ENCODE results near the gene IFRD2.

Gene IFRD2

DNA sequence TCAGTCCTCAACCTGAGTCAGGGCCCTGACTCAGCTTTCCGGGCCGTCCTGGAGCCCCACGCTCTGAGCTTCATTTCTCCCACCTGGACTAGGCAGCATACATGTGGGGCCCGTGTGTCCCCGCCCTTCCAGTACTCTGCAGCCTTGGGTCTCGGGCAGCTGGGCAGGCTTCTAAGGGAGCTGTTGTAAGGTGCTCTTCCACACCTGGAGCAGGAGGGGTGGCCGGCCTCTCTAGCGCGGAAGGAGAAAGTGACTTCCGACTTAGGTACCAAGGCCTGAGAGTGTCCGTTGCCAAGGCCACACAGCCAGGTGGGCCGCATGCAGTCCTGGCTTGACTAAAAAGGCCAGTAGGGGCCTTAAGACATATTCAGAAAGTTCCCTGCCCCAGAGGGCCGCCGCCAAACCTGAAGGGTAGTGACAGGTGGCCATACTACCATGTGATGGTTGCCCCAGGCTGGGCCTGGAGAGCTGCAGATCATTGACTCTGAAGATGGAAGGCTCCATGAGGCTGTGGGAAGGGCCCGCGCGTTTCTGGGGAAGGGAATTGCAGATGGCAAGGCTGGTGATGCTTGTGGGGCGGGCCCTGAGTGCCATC, 32.7 kb downstream of the IFRD2 start:
- DNase-seq (ENCODE audit: low spot score) = no peak
- in situ Hi-C loops (cut with MboI; ENCODE audit: low sequenced_read_pairs, unreplicated experiment) = no loop called here
- no peak for TF ChIP-seq CTCF (IDR thresholded peaks at IDR 0.05; ENCODE audit: borderline replicate concordance, control extremely low read depth, extremely low read depth, insufficient read depth, missing control alignments)

DNA sequence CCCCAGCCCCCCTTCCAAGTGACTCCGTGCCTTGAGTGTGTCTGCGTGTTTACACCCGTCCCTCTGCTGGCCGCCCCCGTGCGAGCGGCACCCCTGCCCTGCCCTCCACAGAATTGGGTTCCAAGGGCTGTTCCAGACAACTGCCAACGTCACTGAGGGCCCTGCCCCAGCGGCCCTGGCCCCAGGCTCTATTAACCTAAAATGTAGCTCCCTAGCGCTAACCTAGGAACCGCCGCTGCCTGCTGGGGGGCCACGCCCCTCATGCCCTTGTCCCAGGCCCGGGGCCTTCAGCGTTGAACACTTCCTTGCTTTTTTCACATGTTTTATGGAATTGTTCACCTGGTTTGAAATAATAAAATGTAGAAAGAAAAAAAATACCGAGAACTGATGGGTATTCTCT, 33.2 kb downstream of the IFRD2 start:
- no peak for DNase-seq (ENCODE audit: low spot score)
- in situ Hi-C loops (cut with MboI; ENCODE audit: low sequenced_read_pairs, unreplicated experiment) = no loop called here
- no peak for TF ChIP-seq CTCF (IDR thresholded peaks at IDR 0.05; ENCODE audit: borderline replicate concordance, control extremely low read depth, extremely low read depth, insufficient read depth, missing control alignments)

- in situ Hi-C loops (cut with MboI; ENCODE audit: low sequenced_read_pairs, unreplicated experiment) = no loop called here
- no peak for TF ChIP-seq CTCF (IDR thresholded peaks at IDR 0.05; ENCODE audit: borderline replicate concordance, control extremely low read depth, extremely low read depth, insufficient read depth, missing control alignments)
- no peak for DNase-seq (ENCODE audit: low spot score)
These were observed 34.1 kb downstream of the IFRD2 start for GRCh38 chr3:50258029-50258680.

- in situ Hi-C loops (cut with MboI; ENCODE audit: low sequenced_read_pairs, unreplicated experiment) = no loop called here
- no peak for DNase-seq (ENCODE audit: low spot score)
These were observed 35.0 kb downstream of the IFRD2 start for GRCh38 chr3:50256978-50257890.

DNA sequence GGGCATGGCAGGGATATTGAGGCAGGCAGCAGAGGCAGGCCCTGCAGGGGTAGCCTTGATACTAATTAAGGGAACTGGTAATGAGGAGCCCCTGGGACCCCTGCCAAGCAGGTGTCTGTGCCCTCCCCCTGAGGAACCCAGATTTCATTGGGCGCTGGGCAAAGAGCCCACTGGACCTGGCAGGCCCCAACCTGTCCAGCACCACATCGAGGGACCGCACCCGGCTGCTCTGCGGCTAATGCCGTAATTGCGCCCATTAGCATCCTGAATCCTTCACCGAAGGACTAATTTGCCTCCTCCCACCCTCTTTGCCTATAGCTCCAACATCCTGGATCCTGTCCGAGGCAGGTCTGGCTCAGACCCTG, 37.0 kb downstream of the IFRD2 start:
- in situ Hi-C loops (cut with MboI; ENCODE audit: low sequenced_read_pairs, unreplicated experiment) = no loop called here
- TF ChIP-seq CTCF (IDR thresholded peaks at IDR 0.05; ENCODE audit: borderline replicate concordance, control extremely low read depth, extremely low read depth, insufficient read depth, missing control alignments) = no peak
- DNase-seq (ENCODE audit: low spot score) = no peak

More at GRCh38 chr3:50256978-50257890, 35.0 kb downstream of the IFRD2 start:
- no peak for TF ChIP-seq CTCF (IDR thresholded peaks at IDR 0.05; ENCODE audit: borderline replicate concordance, control extremely low read depth, extremely low read depth, insufficient read depth, missing control alignments)

GRCh38 chr3:50254577-50255250, 37.5 kb downstream of the IFRD2 start:
- in situ Hi-C loops (cut with MboI; ENCODE audit: low sequenced_read_pairs, unreplicated experiment) = no loop called here
- no peak for TF ChIP-seq CTCF (IDR thresholded peaks at IDR 0.05; ENCODE audit: borderline replicate concordance, control extremely low read depth, extremely low read depth, insufficient read depth, missing control alignments)
- DNase-seq (ENCODE audit: low spot score) = no peak

All from GM13976 (cell line).